Ovary (tissue), 3 donors: ENCODE results near the gene FBXW7.

Experiments used
- EP300 ChIP-seq: sonication (generic); formaldehyde crosslinking; IDR thresholded peaks from one replicate; pipeline ENCODE4 v1.6.1; 2017; ENCODE audit warnings: antibody characterized with exemption
- TF ChIP-seq, protein P1 (sequence below), 3 donors: fragments of 450-650 bp in 2 of 3; fragments of 200-600 bp in 1 of 3; IDR thresholded peaks; one replicate each; pipeline versions ENCODE4 v1.5.1 to v1.8.0; 2016 to 2022; ENCODE audit warnings: antibody characterized with exemption in 3 of 3, mild to moderate bottlenecking in 1 of 3
- donor health status: DM: no; HTN: no; CAD: no.

- TF ChIP-seq, protein P1, sequence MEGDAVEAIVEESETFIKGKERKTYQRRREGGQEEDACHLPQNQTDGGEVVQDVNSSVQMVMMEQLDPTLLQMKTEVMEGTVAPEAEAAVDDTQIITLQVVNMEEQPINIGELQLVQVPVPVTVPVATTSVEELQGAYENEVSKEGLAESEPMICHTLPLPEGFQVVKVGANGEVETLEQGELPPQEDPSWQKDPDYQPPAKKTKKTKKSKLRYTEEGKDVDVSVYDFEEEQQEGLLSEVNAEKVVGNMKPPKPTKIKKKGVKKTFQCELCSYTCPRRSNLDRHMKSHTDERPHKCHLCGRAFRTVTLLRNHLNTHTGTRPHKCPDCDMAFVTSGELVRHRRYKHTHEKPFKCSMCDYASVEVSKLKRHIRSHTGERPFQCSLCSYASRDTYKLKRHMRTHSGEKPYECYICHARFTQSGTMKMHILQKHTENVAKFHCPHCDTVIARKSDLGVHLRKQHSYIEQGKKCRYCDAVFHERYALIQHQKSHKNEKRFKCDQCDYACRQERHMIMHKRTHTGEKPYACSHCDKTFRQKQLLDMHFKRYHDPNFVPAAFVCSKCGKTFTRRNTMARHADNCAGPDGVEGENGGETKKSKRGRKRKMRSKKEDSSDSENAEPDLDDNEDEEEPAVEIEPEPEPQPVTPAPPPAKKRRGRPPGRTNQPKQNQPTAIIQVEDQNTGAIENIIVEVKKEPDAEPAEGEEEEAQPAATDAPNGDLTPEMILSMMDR (IDR thresholded peaks at IDR 0.05): no peak
- TF ChIP-seq EP300: no peak
Measured at GRCh38 chr4:152415980-152416379, 119.9 kb downstream of the FBXW7 start.
